Panc1 (cell line): Measurements from ENCODE around the gene KCNAB3. TPM values are rescaled to one million over a fixed set of nuclear protein-coding genes. Genes with fewer than 3 reads are reported as not detected.

Experiments used
- ATAC-seq: fragments of 200-7000 bp; cut with Tn5 transposase; 2 replicates; pipeline ENCODE4 v1.9.1; 2020; ENCODE audit warnings: mild to moderate bottlenecking, moderate library complexity
- BruUV-seq: library from RNA; stranded (reverse); fragments of 400-500 nt; replicated peaks from 2 replicates; lab custom pipeline; 2021; lab: Mats Ljungman, UMichigan
- CTCF ChIA-PET: fragments of 300-600 bp; sonication (Branson Sonifier 250); formaldehyde crosslinking; loops from one replicate; lab custom pipeline; 2022; ENCODE audit warnings: antibody characterized with exemption; lab: Charles Lee
- POLR2A ChIA-PET: fragments of 300-600 bp; sonication (Branson Sonifier 250); formaldehyde crosslinking; loops from one replicate; lab custom pipeline; 2022; ENCODE audit warnings: antibody characterized with exemption; lab: Charles Lee
- DNase-seq: peaks from one replicate; pipeline ENCODE4 v3.0.0-alpha.2; 2010; ENCODE audit warnings: low read depth, low spot score
- H3K27ac ChIP-seq: 2 replicates; pipeline ENCODE4 v1.5.1; 2011; ENCODE audit warnings: mild to moderate bottlenecking, low read length, inconsistent platforms
- H3K27me3 ChIP-seq: fragments of 200-500 bp; sonication (Bioruptor generic); 2 replicates; pipeline ENCODE4 v1.6.0; 2014; ENCODE audit warnings: low read length, inconsistent platforms; ENCODE audit not compliant: control insufficient read depth, insufficient read depth
- H3K36me3 ChIP-seq: fragments of 200-500 bp; sonication (Bioruptor generic); 2 replicates; pipeline ENCODE4 v1.5.1; 2014; ENCODE audit warnings: inconsistent platforms, mild to moderate bottlenecking, low read length, moderate library complexity; ENCODE audit not compliant: control insufficient read depth, insufficient read depth
- H3K4me1 ChIP-seq: 2 replicates; pipeline ENCODE4 v1.5.1; 2011; ENCODE audit warnings: inconsistent platforms, mild to moderate bottlenecking, low read length, moderate library complexity; ENCODE audit not compliant: control insufficient read depth, insufficient read depth
- H3K4me3 ChIP-seq, 2 experiments: 2 replicates each; pipeline ENCODE4 v1.5.1; 2011 to 2012; ENCODE audit warnings: low read depth in 2 of 2, low read length in 2 of 2, mild to moderate bottlenecking in 2 of 2, inconsistent platforms in 1 of 2, moderate library complexity in 1 of 2
- H3K9me3 ChIP-seq: fragments of 200-500 bp; sonication (Bioruptor generic); 2 replicates; pipeline ENCODE4 v1.5.1; 2014; ENCODE audit warnings: low read depth, mild to moderate bottlenecking, inconsistent platforms, low read length, moderate library complexity; ENCODE audit not compliant: control insufficient read depth, insufficient read depth
- CTCF ChIP-seq: fragments of 450-650 bp; IDR thresholded peaks from 2 replicates; pipeline ENCODE4 v1.5.1; 2017; ENCODE audit warnings: mild to moderate bottlenecking
- POLR2AphosphoS5 ChIP-seq: IDR thresholded peaks from 2 replicates; pipeline ENCODE4 v1.6.1; 2012; ENCODE audit warnings: mild to moderate bottlenecking, low read depth, low read length, moderate library complexity
- SIN3A ChIP-seq: IDR thresholded peaks from 2 replicates; pipeline ENCODE4 v1.6.1; 2012; ENCODE audit warnings: low read depth, mild to moderate bottlenecking, low read length, moderate library complexity, borderline replicate concordance; ENCODE audit not compliant: insufficient read depth
- TCF7L2 ChIP-seq: IDR thresholded peaks from 2 replicates; pipeline ENCODE4 v1.6.1; 2011; ENCODE audit warnings: mild to moderate bottlenecking, low read depth, low read length, inconsistent platforms
- in situ Hi-C: cut with HindIII; loops from 2 replicates; pipeline ENCODE4 v1.10.0; 2016; ENCODE audit warnings: low sequenced_read_pairs, low pct_unique_long_range_greater_than_20kb
- intact Hi-C: fragments of 100-400 bp; cut with micrococcal nuclease; formaldehyde crosslinking; loops from one replicate; pipeline ENCODE4 v1.10.0; 2022; ENCODE audit not compliant: unreplicated experiment
- total RNA-seq: library from RNA; stranded (reverse); gene quantifications from one replicate; pipeline ENCODE4 v1.2.1, GENCODE V29; 2021; ENCODE audit not compliant: unreplicated experiment
- TF ChIP-seq, protein P1 (sequence below), 2 experiments: IDR thresholded peaks; 2 replicates each; pipeline ENCODE4 v1.6.1; 2011 to 2012; ENCODE audit warnings: low read depth in 2 of 2, control low read depth in 1 of 2, low read length in 1 of 2, mild to moderate bottlenecking in 1 of 2, moderate library complexity in 1 of 2; ENCODE audit not compliant: insufficient read depth in 1 of 2

The KCNAB3 gene
- total RNA-seq, 1 experiment from 2014 or later: 3.5 TPM

GRCh38 chr17:7927596-7927995 is 2.1 kb downstream of the KCNAB3 start:
- no peak for ATAC-seq
- TF ChIP-seq SIN3A (no peak), POLR2AphosphoS5 (no peak), TCF7L2 (no peak), CTCF (no peak)
- TF ChIP-seq, protein P1, sequence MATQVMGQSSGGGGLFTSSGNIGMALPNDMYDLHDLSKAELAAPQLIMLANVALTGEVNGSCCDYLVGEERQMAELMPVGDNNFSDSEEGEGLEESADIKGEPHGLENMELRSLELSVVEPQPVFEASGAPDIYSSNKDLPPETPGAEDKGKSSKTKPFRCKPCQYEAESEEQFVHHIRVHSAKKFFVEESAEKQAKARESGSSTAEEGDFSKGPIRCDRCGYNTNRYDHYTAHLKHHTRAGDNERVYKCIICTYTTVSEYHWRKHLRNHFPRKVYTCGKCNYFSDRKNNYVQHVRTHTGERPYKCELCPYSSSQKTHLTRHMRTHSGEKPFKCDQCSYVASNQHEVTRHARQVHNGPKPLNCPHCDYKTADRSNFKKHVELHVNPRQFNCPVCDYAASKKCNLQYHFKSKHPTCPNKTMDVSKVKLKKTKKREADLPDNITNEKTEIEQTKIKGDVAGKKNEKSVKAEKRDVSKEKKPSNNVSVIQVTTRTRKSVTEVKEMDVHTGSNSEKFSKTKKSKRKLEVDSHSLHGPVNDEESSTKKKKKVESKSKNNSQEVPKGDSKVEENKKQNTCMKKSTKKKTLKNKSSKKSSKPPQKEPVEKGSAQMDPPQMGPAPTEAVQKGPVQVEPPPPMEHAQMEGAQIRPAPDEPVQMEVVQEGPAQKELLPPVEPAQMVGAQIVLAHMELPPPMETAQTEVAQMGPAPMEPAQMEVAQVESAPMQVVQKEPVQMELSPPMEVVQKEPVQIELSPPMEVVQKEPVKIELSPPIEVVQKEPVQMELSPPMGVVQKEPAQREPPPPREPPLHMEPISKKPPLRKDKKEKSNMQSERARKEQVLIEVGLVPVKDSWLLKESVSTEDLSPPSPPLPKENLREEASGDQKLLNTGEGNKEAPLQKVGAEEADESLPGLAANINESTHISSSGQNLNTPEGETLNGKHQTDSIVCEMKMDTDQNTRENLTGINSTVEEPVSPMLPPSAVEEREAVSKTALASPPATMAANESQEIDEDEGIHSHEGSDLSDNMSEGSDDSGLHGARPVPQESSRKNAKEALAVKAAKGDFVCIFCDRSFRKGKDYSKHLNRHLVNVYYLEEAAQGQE (IDR thresholded peaks at IDR 0.05; ENCODE audit: insufficient read depth in 1 of 2, low read depth in 2 of 2, low read length in 1 of 2): no peak
- ChIA-PET CTCF (no interaction called here), POLR2A (no interaction called here)
- intact Hi-C loops: no loop called here
- in situ Hi-C loops: no loop called here
- Histone ChIP-seq H3K4me3 (no peak overlapping the region), H3K27ac (no peak overlapping the region), H3K36me3 (peaks cover 9% of the 10 kb centered on the region; the same call in 1 of the 2 replicates), H3K4me1 (no peaks in the 10 kb centered on the region; the same call in 1 of the 2 replicates), H3K27me3 (no peaks in the 10 kb centered on the region), H3K9me3 (no peaks in the 10 kb centered on the region)
- no peak for DNase-seq
- no TSS peak for BruUV-seq

GRCh38 chr17:7922845-7923628 is 6.6 kb downstream of the KCNAB3 start:
- in situ Hi-C loops: no loop called here
- CTCF ChIA-PET: no interaction called here
- DNase-seq: no peak
- no peaks in the 10 kb centered on the region for H3K9me3 ChIP-seq
- no TSS peak for BruUV-seq
- no peaks in the 10 kb centered on the region; the same call in 1 of the 2 replicates for H3K4me1 ChIP-seq
- POLR2A ChIA-PET: no interaction called here
- no peaks in the 10 kb centered on the region for H3K36me3 ChIP-seq
- H3K27ac ChIP-seq: peak overlapping the region; percentile 82
- TF ChIP-seq TCF7L2 (0 out of 2 replicates have a peak, but pooled peaks have one; percentile 7), SIN3A (no peak), POLR2AphosphoS5 (no peak), CTCF (no peak)
- TF ChIP-seq, protein P1 (IDR thresholded peaks at IDR 0.05; ENCODE audit: insufficient read depth in 1 of 2, low read depth in 2 of 2, low read length in 1 of 2): no peak
- intact Hi-C loops: no loop called here
- peak overlapping the region; percentile 31 to 52 for H3K4me3 ChIP-seq
- H3K27me3 ChIP-seq: no peaks in the 10 kb centered on the region
- ATAC-seq: peak; percentile 90
